ENCODE results near the gene U2AF2. TPM values are rescaled to one million over a fixed set of nuclear protein-coding genes. Genes with fewer than 3 reads are reported as not detected.
A peak's percentile ranks its signal among the peaks of the same experiment; 100 is the strongest.

Gene U2AF2
- total and polyA plus RNA-seq, 2 of the 4 experiments (the other 2 are of a cell fraction): 120 to 260 TPM

- TF ChIP-seq USF2 (IDR thresholded peaks at IDR 0.05; ENCODE audit: low read depth, low read length): no peak
These were observed 16.2 kb downstream of the U2AF2 start (continued) for GRCh38 chr19:55671054-55671378.

- H2AFZ ChIP-seq (replicated peaks; ENCODE audit: low read length, poor library complexity): no peak overlapping the region
- H3K9ac ChIP-seq (ENCODE audit: low read depth, low read length): no peak overlapping the region
- POLR2A ChIA-PET (ENCODE audit: unreplicated experiment): no interaction called here
- no peak overlapping the region for H2AK9ac ChIP-seq (replicated peaks; ENCODE audit: low read depth, low read length, poor library complexity)
- in situ Hi-C loops (cut with MboI; ENCODE audit: low sequenced_read_pairs): loop anchor here (25.0 kb wide), 2 partner anchors 1210 to 1535 kb away; partner anchors contain the start of genes CDC42EP5, CNOT3 and LENG9
- H3K23ac ChIP-seq (ENCODE audit: low read depth, low read length): no peak overlapping the region
- no peak overlapping the region for H2BK5ac ChIP-seq (ENCODE audit: low read depth, low read length, poor library complexity, severe bottlenecking)
- peaks cover 64% of the 10 kb centered on the region for H4K20me1 ChIP-seq (ENCODE audit: insufficient read depth, low read length)
- H2BK20ac ChIP-seq (ENCODE audit: low read depth, low read length): no peak overlapping the region
- H3K4me1 ChIP-seq (ENCODE audit: control insufficient read depth, insufficient read depth, low read length): peaks cover 5% of the 10 kb centered on the region; the same call in 1 of the 2 replicates
- peaks cover 18 to 49% of the 10 kb centered on the region in 2 experiments; a peak in 3 of 4 replicates for H3K79me1 ChIP-seq (ENCODE audit: low read depth in 1 of 2, low read length in 2 of 2)
- CTCF ChIA-PET: interaction anchor here (0.8 kb wide), 1 partner anchor 9 kb away, joined by 3 read pairs; no protein-coding TSS in a partner anchor
- H3K56ac ChIP-seq (ENCODE audit: extremely low read depth, insufficient read depth, low read length): no peak overlapping the region
- no peak overlapping the region for H2BK15ac ChIP-seq (ENCODE audit: low read depth, low read length)
- H3K36me3 ChIP-seq (ENCODE audit: control insufficient read depth, insufficient read depth, low read length): peaks cover 39% of the 10 kb centered on the region
- DNase-seq (peak; percentile 23), ATAC-seq (ENCODE audit: low read depth) (no peak)
- no peak overlapping the region for H3K4ac ChIP-seq (ENCODE audit: low read depth, low read length)
- H2BK120ac ChIP-seq (ENCODE audit: low read depth, low read length): no peak overlapping the region
- no CpG with 5 or more reads among the region's 5 CpGs for WGBS, 2 experiments (ENCODE audit: extremely low coverage in 2 of 2, insufficient read length in 1 of 2)
- no peak overlapping the region for H3K4me2 ChIP-seq (ENCODE audit: low read depth, low read length)
- H3K27ac ChIP-seq (ENCODE audit: insufficient read depth, low read length): no peak overlapping the region
- no peak overlapping the region for H4K5ac ChIP-seq (ENCODE audit: low read depth, low read length)
- no peak overlapping the region for H3K4me3 ChIP-seq (ENCODE audit: insufficient read depth, low read depth, low read length)
- H3K27me3 ChIP-seq (ENCODE audit: control insufficient read depth, insufficient read depth, low read length): no peaks in the 10 kb centered on the region
- no peak overlapping the region for H4K8ac ChIP-seq (ENCODE audit: low read depth in 2 of 2, low read length in 2 of 2)
- BruUV-seq (replicated peaks): no TSS peak
- H3K18ac ChIP-seq (ENCODE audit: low read depth, low read length): no peak overlapping the region
- H4K91ac ChIP-seq (ENCODE audit: insufficient read depth, low read depth, low read length): no peak overlapping the region
- H2AK5ac ChIP-seq (ENCODE audit: low read depth, low read length): no peak overlapping the region
- dilution Hi-C loops (cut with HindIII; ENCODE audit: low sequenced_read_pairs, unreplicated experiment): no loop called here
- intact Hi-C loops (cut with micrococcal nuclease): no loop called here
- no peak overlapping the region for H3K14ac ChIP-seq (replicated peaks; ENCODE audit: low read depth, low read length)
- H3K9me3 ChIP-seq (ENCODE audit: control insufficient read depth, insufficient read depth, low read length): no peaks in the 10 kb centered on the region
- H3K9me1 ChIP-seq (ENCODE audit: insufficient read depth, low read length): no peaks in the 10 kb centered on the region
- TF ChIP-seq FOS (IDR thresholded peaks at IDR 0.05; ENCODE audit: low read depth, low read length): no peak
- TF ChIP-seq RCOR1 (IDR thresholded peaks at IDR 0.05; ENCODE audit: insufficient replicate concordance, low read length): no peak
- no peak for TF ChIP-seq CTCF (conservative IDR thresholded peaks at IDR 0.05; ENCODE audit: low read depth, low read length)
- no peak for TF ChIP-seq CEBPB (IDR thresholded peaks at IDR 0.05; ENCODE audit: low read depth, low read length)
- TF ChIP-seq BHLHE40 (IDR thresholded peaks at IDR 0.05; ENCODE audit: low read depth, low read length): no peak
- TF ChIP-seq NFE2L2 (IDR thresholded peaks at IDR 0.05; ENCODE audit: low read depth, low read length): no peak
- no peak for TF ChIP-seq POLR2A (IDR thresholded peaks at IDR 0.05; ENCODE audit: low read depth, low read length)
- TF ChIP-seq CHD1 (IDR thresholded peaks at IDR 0.05; ENCODE audit: low read depth, low read length): no peak
- no peak for TF ChIP-seq MAFK (IDR thresholded peaks at IDR 0.05; ENCODE audit: low read depth, low read length)
- no peak for TF ChIP-seq ELK1 (IDR thresholded peaks at IDR 0.05; ENCODE audit: borderline replicate concordance, low read depth, low read length)
- TF ChIP-seq MXI1 (IDR thresholded peaks at IDR 0.05; ENCODE audit: borderline replicate concordance, low read depth, low read length): no peak
- TF ChIP-seq SMC3 (IDR thresholded peaks at IDR 0.05; ENCODE audit: low read depth, low read length): no peak
- no peak for TF ChIP-seq RAD21 (IDR thresholded peaks at IDR 0.05; ENCODE audit: low read length)
These were observed 17.6 kb downstream of the U2AF2 start for GRCh38 chr19:55672418-55672817.
